HL-60 (cell line): ENCODE measurements around the gene HIGD2A.

Experiments
- GABPA ChIP-seq: IDR thresholded peaks from 2 replicates; pipeline ENCODE4 v1.6.1; 2012; ENCODE audit warnings: low read depth
- POLR2AphosphoS5 ChIP-seq: IDR thresholded peaks from 2 replicates; pipeline ENCODE4 v1.6.1; 2012; ENCODE audit warnings: low read depth
- SPI1 ChIP-seq: IDR thresholded peaks from 2 replicates; pipeline ENCODE4 v1.6.1; 2012; ENCODE audit warnings: low read depth, mild to moderate bottlenecking, borderline replicate concordance
- TF ChIP-seq, protein P1 (sequence below): IDR thresholded peaks from one replicate; pipeline ENCODE4 v1.5.1; 2011; ENCODE audit warnings: low read length, control low read depth, inconsistent platforms; ENCODE audit not compliant: insufficient read depth
- TF ChIP-seq, protein P2 (sequence below): IDR thresholded peaks from 2 replicates; pipeline ENCODE4 v1.6.1; 2012; ENCODE audit warnings: low read depth; ENCODE audit not compliant: insufficient replicate concordance

DNA sequence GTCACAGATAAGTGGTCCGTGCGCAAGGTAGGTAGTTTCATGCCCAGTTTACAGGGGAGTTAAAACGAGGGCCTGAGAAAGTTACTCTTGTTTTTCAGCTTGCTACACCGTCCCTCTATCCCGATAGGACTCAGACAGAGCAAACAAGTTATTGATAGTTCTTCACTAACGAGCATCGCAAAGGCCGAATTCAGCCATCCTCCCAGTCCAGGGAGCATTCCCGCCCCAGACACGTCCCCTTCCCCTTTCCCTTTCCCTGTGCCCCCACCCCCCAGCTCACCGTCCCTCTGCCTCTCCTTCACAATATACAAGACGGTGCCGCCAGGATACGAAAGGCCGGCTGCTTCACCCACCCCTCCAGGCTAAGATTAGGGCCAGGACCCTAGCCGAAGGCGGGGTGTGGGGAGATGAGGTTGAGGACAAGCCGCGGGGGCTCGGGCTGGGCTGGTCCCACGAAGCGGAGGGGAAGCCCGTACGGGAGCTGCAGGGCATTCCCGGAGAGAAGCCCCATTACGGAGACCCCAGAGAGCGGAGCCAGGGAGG, 27.6 kb upstream of the HIGD2A start:
- TF ChIP-seq, protein P1, sequence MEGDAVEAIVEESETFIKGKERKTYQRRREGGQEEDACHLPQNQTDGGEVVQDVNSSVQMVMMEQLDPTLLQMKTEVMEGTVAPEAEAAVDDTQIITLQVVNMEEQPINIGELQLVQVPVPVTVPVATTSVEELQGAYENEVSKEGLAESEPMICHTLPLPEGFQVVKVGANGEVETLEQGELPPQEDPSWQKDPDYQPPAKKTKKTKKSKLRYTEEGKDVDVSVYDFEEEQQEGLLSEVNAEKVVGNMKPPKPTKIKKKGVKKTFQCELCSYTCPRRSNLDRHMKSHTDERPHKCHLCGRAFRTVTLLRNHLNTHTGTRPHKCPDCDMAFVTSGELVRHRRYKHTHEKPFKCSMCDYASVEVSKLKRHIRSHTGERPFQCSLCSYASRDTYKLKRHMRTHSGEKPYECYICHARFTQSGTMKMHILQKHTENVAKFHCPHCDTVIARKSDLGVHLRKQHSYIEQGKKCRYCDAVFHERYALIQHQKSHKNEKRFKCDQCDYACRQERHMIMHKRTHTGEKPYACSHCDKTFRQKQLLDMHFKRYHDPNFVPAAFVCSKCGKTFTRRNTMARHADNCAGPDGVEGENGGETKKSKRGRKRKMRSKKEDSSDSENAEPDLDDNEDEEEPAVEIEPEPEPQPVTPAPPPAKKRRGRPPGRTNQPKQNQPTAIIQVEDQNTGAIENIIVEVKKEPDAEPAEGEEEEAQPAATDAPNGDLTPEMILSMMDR: no peak
- TF ChIP-seq SPI1: no peak
- no peak for TF ChIP-seq POLR2AphosphoS5
- TF ChIP-seq GABPA: no peak
- TF ChIP-seq, protein P2, sequence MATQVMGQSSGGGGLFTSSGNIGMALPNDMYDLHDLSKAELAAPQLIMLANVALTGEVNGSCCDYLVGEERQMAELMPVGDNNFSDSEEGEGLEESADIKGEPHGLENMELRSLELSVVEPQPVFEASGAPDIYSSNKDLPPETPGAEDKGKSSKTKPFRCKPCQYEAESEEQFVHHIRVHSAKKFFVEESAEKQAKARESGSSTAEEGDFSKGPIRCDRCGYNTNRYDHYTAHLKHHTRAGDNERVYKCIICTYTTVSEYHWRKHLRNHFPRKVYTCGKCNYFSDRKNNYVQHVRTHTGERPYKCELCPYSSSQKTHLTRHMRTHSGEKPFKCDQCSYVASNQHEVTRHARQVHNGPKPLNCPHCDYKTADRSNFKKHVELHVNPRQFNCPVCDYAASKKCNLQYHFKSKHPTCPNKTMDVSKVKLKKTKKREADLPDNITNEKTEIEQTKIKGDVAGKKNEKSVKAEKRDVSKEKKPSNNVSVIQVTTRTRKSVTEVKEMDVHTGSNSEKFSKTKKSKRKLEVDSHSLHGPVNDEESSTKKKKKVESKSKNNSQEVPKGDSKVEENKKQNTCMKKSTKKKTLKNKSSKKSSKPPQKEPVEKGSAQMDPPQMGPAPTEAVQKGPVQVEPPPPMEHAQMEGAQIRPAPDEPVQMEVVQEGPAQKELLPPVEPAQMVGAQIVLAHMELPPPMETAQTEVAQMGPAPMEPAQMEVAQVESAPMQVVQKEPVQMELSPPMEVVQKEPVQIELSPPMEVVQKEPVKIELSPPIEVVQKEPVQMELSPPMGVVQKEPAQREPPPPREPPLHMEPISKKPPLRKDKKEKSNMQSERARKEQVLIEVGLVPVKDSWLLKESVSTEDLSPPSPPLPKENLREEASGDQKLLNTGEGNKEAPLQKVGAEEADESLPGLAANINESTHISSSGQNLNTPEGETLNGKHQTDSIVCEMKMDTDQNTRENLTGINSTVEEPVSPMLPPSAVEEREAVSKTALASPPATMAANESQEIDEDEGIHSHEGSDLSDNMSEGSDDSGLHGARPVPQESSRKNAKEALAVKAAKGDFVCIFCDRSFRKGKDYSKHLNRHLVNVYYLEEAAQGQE: no peak
